Fibroblast of skin of back (primary cell): ENCODE data around the gene SLC1A1.
"Not testable (repeated sequence)": the region's sequence is repeated elsewhere in the genome, so short reads cannot be mapped to it uniquely, and the experiment has no call there.

Experiments
- DNase-seq: peaks from one replicate; pipeline ENCODE4 v3.0.0-alpha.2; 2013

SLC1A1 gene

GRCh38 chr9:4581035-4581760, 90.9 kb downstream of the SLC1A1 start:
- no peak for DNase-seq

GRCh38 chr9:4581861-4582565, 91.7 kb downstream of the SLC1A1 start:
- no peak for DNase-seq

- no peak for DNase-seq
Measured at GRCh38 chr9:4583001-4583400, 92.7 kb downstream of the SLC1A1 start.

- no peak for DNase-seq
Measured at GRCh38 chr9:4584636-4585035, 94.4 kb downstream of the SLC1A1 start.

- DNase-seq, result peak; percentile 20
Measured at GRCh38 chr9:4585135-4585534, 94.9 kb downstream of the SLC1A1 start.

GRCh38 chr9:4588721-4589120, 98.5 kb downstream of the SLC1A1 start:
- no peak for DNase-seq

- DNase-seq, result peak; percentile 7
Measured at GRCh38 chr9:4590430-4591122, 100.3 kb downstream of the SLC1A1 start.

- DNase-seq, result no peak
Measured at GRCh38 chr9:4591123-4591500, 100.8 kb downstream of the SLC1A1 start.

- DNase-seq, result no peak
Measured at GRCh38 chr9:4592295-4592694, 102.0 kb downstream of the SLC1A1 start.

- DNase-seq, result no peak
Measured at GRCh38 chr9:4592886-4593285, 102.6 kb downstream of the SLC1A1 start.

GRCh38 chr9:4594545-4594944, 104.3 kb downstream of the SLC1A1 start:
- DNase-seq, result no peak

- no peak for DNase-seq
Measured at GRCh38 chr9:4594994-4595393, 104.7 kb downstream of the SLC1A1 start.

- no peak for DNase-seq
Measured at GRCh38 chr9:4596165-4596922, 106.1 kb downstream of the SLC1A1 start.

- no peak for DNase-seq
Measured at GRCh38 chr9:4600368-4600767, 110.1 kb downstream of the SLC1A1 start.

- DNase-seq, result no peak
Measured at GRCh38 chr9:4603830-4604229, 113.6 kb downstream of the SLC1A1 start.

- DNase-seq, result peak; percentile 67
Measured at GRCh38 chr9:4604678-4605095, 114.4 kb downstream of the SLC1A1 start.

GRCh38 chr9:4606033-4606432, 115.8 kb downstream of the SLC1A1 start:
- DNase-seq, result not testable (repeated sequence)

- DNase-seq, result no peak
Measured at GRCh38 chr9:4614627-4615026, 124.4 kb downstream of the SLC1A1 start.

- DNase-seq, result peak; percentile 5
Measured at GRCh38 chr9:4615251-4615650, 125.0 kb downstream of the SLC1A1 start.

- no peak for DNase-seq
Measured at GRCh38 chr9:4615778-4616177, 125.5 kb downstream of the SLC1A1 start.

- no peak for DNase-seq
Measured at GRCh38 chr9:4617752-4618151, 127.5 kb downstream of the SLC1A1 start.

- no peak for DNase-seq
Measured at GRCh38 chr9:4618700-4619099, 128.4 kb downstream of the SLC1A1 start.
